ENCODE measurements around the gene UBIAD1. TPM values are rescaled to one million over a fixed set of nuclear protein-coding genes. Genes with fewer than 3 reads are reported as not detected.

UBIAD1 gene, protein sequence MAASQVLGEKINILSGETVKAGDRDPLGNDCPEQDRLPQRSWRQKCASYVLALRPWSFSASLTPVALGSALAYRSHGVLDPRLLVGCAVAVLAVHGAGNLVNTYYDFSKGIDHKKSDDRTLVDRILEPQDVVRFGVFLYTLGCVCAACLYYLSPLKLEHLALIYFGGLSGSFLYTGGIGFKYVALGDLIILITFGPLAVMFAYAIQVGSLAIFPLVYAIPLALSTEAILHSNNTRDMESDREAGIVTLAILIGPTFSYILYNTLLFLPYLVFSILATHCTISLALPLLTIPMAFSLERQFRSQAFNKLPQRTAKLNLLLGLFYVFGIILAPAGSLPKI
- total RNA-seq (6.8 TPM), polyA plus RNA-seq (14.4 TPM)

GRCh38 chr1:11272832-11273594, at the start of gene UBIAD1:
TSS of gene UBIAD1 (plus strand) at chr1:11273198. CDS start at chr1:11273532, 334 bp downstream.
- Histone ChIP-seq H3K36me3 (ENCODE audit: insufficient read depth) (no peaks in the 10 kb centered on the region), H3K4me3 (ENCODE audit: low read depth, low read length) (peak within 1 kb of the TSS; percentile 58), H3K4me1 (ENCODE audit: insufficient read depth) (no peaks in the 10 kb centered on the region), H3K27ac (ENCODE audit: low read depth) (peak within 1 kb of the TSS; percentile 86)
- peak; percentile 53 for DNase-seq (ENCODE audit: extremely low spot score)
- 2% methylated on average over 63 of the region's 64 CpGs for WGBS

GRCh38 chr1:11227106-11228077, 45.6 kb upstream of the UBIAD1 start:
- Histone ChIP-seq H3K36me3 (ENCODE audit: insufficient read depth) (peaks cover 5% of the 10 kb centered on the region), H3K4me3 (ENCODE audit: low read depth, low read length) (no peak overlapping the region)
- WGBS: 89% methylated on average over 10 of the region's 10 CpGs

GRCh38 chr1:11229203-11229602, 43.8 kb upstream of the UBIAD1 start:
- DNase-seq (ENCODE audit: extremely low spot score): no peak
- H3K36me3 ChIP-seq (ENCODE audit: insufficient read depth): peaks cover 5% of the 10 kb centered on the region
- H3K4me1 ChIP-seq (ENCODE audit: insufficient read depth): no peaks in the 10 kb centered on the region
- H3K4me3 ChIP-seq (ENCODE audit: low read depth, low read length): no peak overlapping the region
- no peak overlapping the region for H3K27ac ChIP-seq (ENCODE audit: low read depth)
- WGBS: 93% methylated on average over 4 of the region's 4 CpGs

More at GRCh38 chr1:11227106-11228077, 45.6 kb upstream of the UBIAD1 start:
- Histone ChIP-seq H3K4me1 (ENCODE audit: insufficient read depth) (no peaks in the 10 kb centered on the region), H3K27ac (ENCODE audit: low read depth) (no peak overlapping the region)
- DNase-seq (ENCODE audit: extremely low spot score): no peak

GRCh38 chr1:11233208-11233607, 39.8 kb upstream of the UBIAD1 start:
- H3K4me1 ChIP-seq (ENCODE audit: insufficient read depth): no peaks in the 10 kb centered on the region
- WGBS: 96% methylated on average over 2 of the region's 2 CpGs
- H3K27ac ChIP-seq (ENCODE audit: low read depth): no peak overlapping the region
- DNase-seq (ENCODE audit: extremely low spot score): no peak
- no peak overlapping the region for H3K4me3 ChIP-seq (ENCODE audit: low read depth, low read length)
- H3K36me3 ChIP-seq (ENCODE audit: insufficient read depth): peaks cover 2% of the 10 kb centered on the region

GRCh38 chr1:11237356-11237755, 35.6 kb upstream of the UBIAD1 start:
- no peaks in the 10 kb centered on the region for H3K36me3 ChIP-seq (ENCODE audit: insufficient read depth)

GRCh38 chr1:11238311-11238710, 34.7 kb upstream of the UBIAD1 start:
- WGBS: 90% methylated on average over 7 of the region's 7 CpGs
- no peak overlapping the region for H3K27ac ChIP-seq (ENCODE audit: low read depth)
- no peak overlapping the region for H3K4me3 ChIP-seq (ENCODE audit: low read depth, low read length)
- no peak for DNase-seq (ENCODE audit: extremely low spot score)
- H3K36me3 ChIP-seq (ENCODE audit: insufficient read depth): no peaks in the 10 kb centered on the region
- no peaks in the 10 kb centered on the region for H3K4me1 ChIP-seq (ENCODE audit: insufficient read depth)

More at GRCh38 chr1:11237356-11237755, 35.6 kb upstream of the UBIAD1 start:
- no peaks in the 10 kb centered on the region for H3K4me1 ChIP-seq (ENCODE audit: insufficient read depth)
- 79% methylated on average over 6 of the region's 6 CpGs for WGBS
- H3K27ac ChIP-seq (ENCODE audit: low read depth): no peak overlapping the region
- no peak overlapping the region for H3K4me3 ChIP-seq (ENCODE audit: low read depth, low read length)
- no peak for DNase-seq (ENCODE audit: extremely low spot score)

DNA sequence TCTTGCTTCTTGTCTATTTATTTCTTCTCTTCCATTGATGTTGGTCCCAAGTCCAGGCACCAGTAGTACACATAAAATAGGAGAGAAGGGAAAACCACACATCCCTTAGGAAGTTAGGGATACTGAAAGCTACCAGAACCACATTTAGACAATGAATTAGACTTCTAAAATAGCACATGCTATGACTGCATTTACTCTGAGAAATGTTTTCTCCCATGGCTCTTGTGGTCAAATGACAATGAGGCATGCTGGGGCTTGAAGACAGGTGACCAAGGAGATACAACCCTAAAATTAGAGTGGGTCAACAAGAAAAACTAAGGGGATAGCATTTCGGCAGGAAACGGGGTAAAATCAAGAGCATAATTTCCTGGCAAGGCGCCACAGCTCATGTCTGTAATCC, 27.8 kb upstream of the UBIAD1 start:
- Histone ChIP-seq H3K4me1 (ENCODE audit: insufficient read depth) (no peaks in the 10 kb centered on the region), H3K27ac (ENCODE audit: low read depth) (no peak overlapping the region), H3K36me3 (ENCODE audit: insufficient read depth) (peaks cover 4% of the 10 kb centered on the region), H3K4me3 (ENCODE audit: low read depth, low read length) (no peak overlapping the region)
- DNase-seq (ENCODE audit: extremely low spot score): no peak
- WGBS: 94% methylated on average over 3 of the region's 3 CpGs

DNA sequence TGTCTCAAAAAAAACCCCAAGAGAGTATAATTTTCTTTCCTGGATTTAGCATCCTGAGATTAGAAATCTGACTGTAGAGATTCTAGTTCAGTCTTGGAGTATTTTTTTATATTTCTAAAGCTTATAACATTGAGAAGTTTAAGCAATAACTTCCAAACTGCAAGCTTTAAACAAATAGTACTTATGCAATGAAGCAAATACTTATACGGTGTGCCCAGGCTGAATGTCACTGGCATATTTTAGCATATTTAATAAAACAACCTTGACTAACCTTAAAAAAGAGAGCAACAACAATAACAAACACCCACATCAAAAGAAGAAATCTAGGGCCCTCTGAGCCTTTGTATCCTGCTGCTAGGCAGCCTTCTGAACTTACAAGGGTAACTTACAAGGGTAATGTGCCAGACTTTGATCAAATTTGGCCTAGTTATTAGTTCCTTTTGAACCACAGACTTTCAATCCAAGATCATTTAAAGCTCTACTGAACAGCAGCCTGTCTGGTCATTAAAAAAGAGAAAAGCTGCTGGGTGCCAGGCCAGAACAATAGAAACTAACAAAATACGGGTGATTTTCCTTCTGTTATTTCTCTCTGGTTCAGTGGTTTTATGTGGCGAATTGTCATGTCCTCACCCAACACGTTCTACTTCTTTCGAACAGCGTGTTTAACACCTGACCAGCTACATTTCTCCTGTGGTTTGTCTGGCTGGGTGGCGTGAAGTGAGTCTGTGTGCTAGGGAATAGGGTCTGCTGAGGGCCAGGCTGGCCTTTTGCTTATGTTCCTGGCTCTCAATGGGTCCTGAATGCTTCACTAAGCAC, 26.9 kb upstream of the UBIAD1 start:
- 89% methylated on average over 7 of the region's 7 CpGs for WGBS
- Histone ChIP-seq H3K27ac (ENCODE audit: low read depth) (no peak overlapping the region), H3K36me3 (ENCODE audit: insufficient read depth) (peaks cover 4% of the 10 kb centered on the region), H3K4me3 (ENCODE audit: low read depth, low read length) (no peak overlapping the region), H3K4me1 (ENCODE audit: insufficient read depth) (no peaks in the 10 kb centered on the region)
- no peak for DNase-seq (ENCODE audit: extremely low spot score)

DNA sequence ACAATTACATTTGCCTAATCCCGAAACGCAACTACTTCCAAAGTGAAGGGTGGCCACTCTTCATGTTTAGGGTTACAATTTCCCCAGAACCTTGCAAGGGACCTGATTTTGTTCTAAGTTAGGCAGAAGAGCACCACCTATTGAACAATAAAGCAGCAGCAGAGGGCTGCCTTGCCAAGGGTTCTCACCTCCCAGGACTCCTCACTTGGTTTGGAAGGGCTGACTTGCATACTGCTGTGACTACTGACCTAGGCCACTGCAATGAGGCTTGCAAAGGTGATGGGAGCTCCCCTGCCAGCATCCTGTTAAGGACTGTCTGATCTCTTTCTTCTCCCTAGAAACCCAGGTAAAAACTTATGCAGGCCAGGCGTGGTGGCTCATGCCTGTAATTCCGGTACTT, 24.8 kb upstream of the UBIAD1 start:
- H3K36me3 ChIP-seq (ENCODE audit: insufficient read depth): peaks cover 9% of the 10 kb centered on the region
- H3K27ac ChIP-seq (ENCODE audit: low read depth): no peak overlapping the region
- 94% methylated on average over 4 of the region's 4 CpGs for WGBS
- no peak overlapping the region for H3K4me3 ChIP-seq (ENCODE audit: low read depth, low read length)
- no peak for DNase-seq (ENCODE audit: extremely low spot score)
- H3K4me1 ChIP-seq (ENCODE audit: insufficient read depth): no peaks in the 10 kb centered on the region

DNA sequence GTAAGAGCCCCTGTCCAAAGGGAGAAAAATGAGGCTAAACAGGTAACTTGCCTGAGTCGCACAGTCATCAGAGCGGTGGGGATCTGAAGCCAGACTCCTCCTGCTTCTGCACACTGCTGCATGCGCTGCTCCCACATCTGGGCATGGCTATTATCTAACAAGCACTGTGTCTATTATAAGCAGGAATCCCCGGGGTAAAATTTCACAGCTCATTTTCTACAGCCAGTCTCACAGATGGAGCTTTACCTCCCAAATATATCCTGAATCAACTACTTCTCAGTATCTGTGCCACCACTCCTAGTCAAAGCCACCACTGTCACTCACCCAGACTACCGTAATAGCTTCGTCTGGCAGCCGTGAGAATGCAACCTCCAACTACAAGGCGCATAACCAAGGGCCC, 20.5 kb upstream of the UBIAD1 start:
- WGBS: 94% methylated on average over 8 of the region's 8 CpGs
- no peaks in the 10 kb centered on the region for H3K4me1 ChIP-seq (ENCODE audit: insufficient read depth)
- no peak for DNase-seq (ENCODE audit: extremely low spot score)

DNA sequence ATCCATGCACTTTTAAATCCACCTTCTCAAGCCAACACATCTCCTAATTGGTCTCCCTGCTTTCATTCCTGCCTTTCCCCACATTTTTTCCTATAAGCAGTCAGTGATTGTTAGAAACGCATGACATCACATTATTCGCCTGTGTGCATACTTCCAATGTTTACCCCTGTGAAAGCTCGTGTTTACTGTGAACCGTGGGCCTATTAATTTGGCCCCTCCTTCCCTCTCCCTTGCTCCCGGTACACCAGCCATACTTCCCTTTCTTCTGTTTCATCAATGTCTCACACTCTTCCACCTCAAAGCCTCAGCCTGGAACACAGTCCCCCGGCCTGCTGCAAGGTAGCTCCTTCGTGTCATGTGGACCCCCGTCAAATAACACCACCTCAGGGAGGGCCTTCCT, 19.8 kb upstream of the UBIAD1 start:
- DNase-seq (ENCODE audit: extremely low spot score): no peak
- Histone ChIP-seq H3K36me3 (ENCODE audit: insufficient read depth) (peaks cover 13% of the 10 kb centered on the region), H3K4me1 (ENCODE audit: insufficient read depth) (no peaks in the 10 kb centered on the region), H3K4me3 (ENCODE audit: low read depth, low read length) (no peak overlapping the region), H3K27ac (ENCODE audit: low read depth) (no peak overlapping the region)
- WGBS: 79% methylated on average over 8 of the region's 8 CpGs

More for the DNA sequence above, 20.5 kb upstream of the UBIAD1 start:
- no peak overlapping the region for H3K27ac ChIP-seq (ENCODE audit: low read depth)
- H3K36me3 ChIP-seq (ENCODE audit: insufficient read depth): peaks cover 13% of the 10 kb centered on the region
- no peak overlapping the region for H3K4me3 ChIP-seq (ENCODE audit: low read depth, low read length)

- DNase-seq (ENCODE audit: extremely low spot score): no peak
- Histone ChIP-seq H3K27ac (ENCODE audit: low read depth) (no peak overlapping the region), H3K4me3 (ENCODE audit: low read depth, low read length) (no peak overlapping the region), H3K36me3 (ENCODE audit: insufficient read depth) (peaks cover 13% of the 10 kb centered on the region), H3K4me1 (ENCODE audit: insufficient read depth) (no peaks in the 10 kb centered on the region)
- WGBS: 86% methylated on average over 1 of the region's 1 CpG
Observed at GRCh38 chr1:11256299-11256698, 16.7 kb upstream of the UBIAD1 start.

All from urinary bladder (tissue), 4 donors.